PC-3 (cell line): ENCODE data around the gene PSMD4.

Experiments used
- EZH2phosphoT487 ChIP-seq: fragments of 300-600 bp; sonication (generic); IDR thresholded peaks from 2 replicates; pipeline ENCODE4 v1.6.1; 2018; ENCODE audit warnings: mild to moderate bottlenecking, antibody characterized with exemption, low read length, borderline replicate concordance
- TF ChIP-seq, protein P1 (sequence below): fragments of 300-600 bp; sonication (generic); conservative IDR thresholded peaks from 2 replicates; pipeline ENCODE4 v1.5.1; 2017; ENCODE audit warnings: antibody characterized with exemption, low read depth, mild to moderate bottlenecking, low read length

DNA sequence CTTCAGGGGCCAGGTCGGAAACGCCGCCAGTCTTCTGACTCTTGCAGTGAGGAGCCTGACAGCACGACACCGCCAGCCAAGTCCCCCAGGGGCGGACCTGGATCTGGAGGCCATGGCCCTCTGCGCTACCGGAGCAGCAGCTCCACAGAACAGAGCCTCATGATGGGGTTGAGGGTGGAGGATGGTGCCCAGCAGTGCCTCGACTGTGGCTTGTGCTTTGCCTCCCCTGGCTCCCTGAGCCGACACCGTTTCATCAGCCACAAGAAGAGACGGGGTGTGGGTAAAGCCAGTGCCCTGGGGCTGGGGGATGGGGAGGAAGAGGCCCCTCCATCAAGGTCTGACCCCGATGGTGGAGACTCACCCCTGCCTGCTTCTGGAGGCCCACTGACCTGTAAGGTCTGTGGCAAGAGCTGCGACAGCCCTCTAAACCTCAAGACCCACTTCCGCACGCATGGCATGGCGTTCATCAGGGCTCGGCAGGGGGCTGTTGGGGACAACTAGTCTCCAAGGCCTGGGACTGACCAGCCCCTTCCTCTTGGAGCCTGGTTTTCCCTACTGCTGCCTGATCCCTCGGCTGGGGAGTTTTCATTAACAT is 36.3 kb downstream of the PSMD4 start:
- TF ChIP-seq EZH2phosphoT487, result no peak
- TF ChIP-seq, protein P1, sequence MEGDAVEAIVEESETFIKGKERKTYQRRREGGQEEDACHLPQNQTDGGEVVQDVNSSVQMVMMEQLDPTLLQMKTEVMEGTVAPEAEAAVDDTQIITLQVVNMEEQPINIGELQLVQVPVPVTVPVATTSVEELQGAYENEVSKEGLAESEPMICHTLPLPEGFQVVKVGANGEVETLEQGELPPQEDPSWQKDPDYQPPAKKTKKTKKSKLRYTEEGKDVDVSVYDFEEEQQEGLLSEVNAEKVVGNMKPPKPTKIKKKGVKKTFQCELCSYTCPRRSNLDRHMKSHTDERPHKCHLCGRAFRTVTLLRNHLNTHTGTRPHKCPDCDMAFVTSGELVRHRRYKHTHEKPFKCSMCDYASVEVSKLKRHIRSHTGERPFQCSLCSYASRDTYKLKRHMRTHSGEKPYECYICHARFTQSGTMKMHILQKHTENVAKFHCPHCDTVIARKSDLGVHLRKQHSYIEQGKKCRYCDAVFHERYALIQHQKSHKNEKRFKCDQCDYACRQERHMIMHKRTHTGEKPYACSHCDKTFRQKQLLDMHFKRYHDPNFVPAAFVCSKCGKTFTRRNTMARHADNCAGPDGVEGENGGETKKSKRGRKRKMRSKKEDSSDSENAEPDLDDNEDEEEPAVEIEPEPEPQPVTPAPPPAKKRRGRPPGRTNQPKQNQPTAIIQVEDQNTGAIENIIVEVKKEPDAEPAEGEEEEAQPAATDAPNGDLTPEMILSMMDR, result no peak
